Ishikawa (cell line): Measurements from ENCODE around the gene FAM131C.

Experiments
- CEBPB ChIP-seq: IDR thresholded peaks from 2 replicates; pipeline ENCODE4 v1.6.1; 2012
- CREB1 ChIP-seq: IDR thresholded peaks from 2 replicates; pipeline ENCODE4 v1.6.1; 2012; ENCODE audit warnings: low read depth
- EGR1 ChIP-seq: IDR thresholded peaks from 2 replicates; pipeline ENCODE4 v1.6.1; 2012
- EP300 ChIP-seq: IDR thresholded peaks from 2 replicates; pipeline ENCODE4 v1.6.1; 2012; ENCODE audit warnings: borderline replicate concordance
- MAX ChIP-seq: IDR thresholded peaks from 2 replicates; pipeline ENCODE4 v1.6.1; 2012
- NFIC ChIP-seq: IDR thresholded peaks from 2 replicates; pipeline ENCODE4 v1.6.1; 2012
- RAD21 ChIP-seq: IDR thresholded peaks from 2 replicates; pipeline ENCODE4 v1.6.1; 2012; ENCODE audit warnings: low read depth
- REST ChIP-seq: IDR thresholded peaks from 2 replicates; pipeline ENCODE4 v1.6.1; 2012; ENCODE audit warnings: low read depth, mild to moderate bottlenecking
- TAF1 ChIP-seq: IDR thresholded peaks from 2 replicates; pipeline ENCODE4 v1.6.1; 2012; ENCODE audit warnings: low read depth, mild to moderate bottlenecking
- TCF12 ChIP-seq: IDR thresholded peaks from 2 replicates; pipeline ENCODE4 v1.6.1; 2012; ENCODE audit warnings: low read depth
- TEAD4 ChIP-seq: IDR thresholded peaks from 2 replicates; pipeline ENCODE4 v1.6.1; 2012
- USF1 ChIP-seq: IDR thresholded peaks from 2 replicates; pipeline ENCODE4 v1.6.1; 2012
- ZBTB7A ChIP-seq: IDR thresholded peaks from 2 replicates; pipeline ENCODE4 v1.6.1; 2012; ENCODE audit warnings: low read depth

The FAM131C gene

GRCh38 chr1:16033103-16033632 is 40.3 kb downstream of the FAM131C start:
- 0 out of 2 replicates have a peak, but pooled peaks have one; percentile 21 for TF ChIP-seq ZBTB7A

- peak; percentile 97 for TF ChIP-seq RAD21
- TF ChIP-seq EGR1, result peak; percentile 81
- TF ChIP-seq USF1, result no peak
Observed at GRCh38 chr1:16032388-16033102, 40.9 kb downstream of the FAM131C start.

GRCh38 chr1:16031551-16031950 is 41.9 kb downstream of the FAM131C start:
- TF ChIP-seq CEBPB (no peak), RAD21 (no peak), TEAD4 (no peak), CREB1 (no peak), TCF12 (no peak), NFIC (no peak), EP300 (no peak), EGR1 (no peak), ZBTB7A (no peak), TAF1 (no peak), USF1 (no peak), REST (no peak)

GRCh38 chr1:16029288-16029687 is 44.2 kb downstream of the FAM131C start:
- TF ChIP-seq NFIC (peak; percentile 68), REST (no peak)

GRCh38 chr1:16028237-16029002 is 45.0 kb downstream of the FAM131C start:
- TF ChIP-seq TEAD4 (no peak), USF1 (no peak), MAX (no peak), NFIC (no peak), RAD21 (no peak), ZBTB7A (no peak), REST (no peak)
